ENCODE results near the gene POU3F2.

The POU3F2 gene

DNA sequence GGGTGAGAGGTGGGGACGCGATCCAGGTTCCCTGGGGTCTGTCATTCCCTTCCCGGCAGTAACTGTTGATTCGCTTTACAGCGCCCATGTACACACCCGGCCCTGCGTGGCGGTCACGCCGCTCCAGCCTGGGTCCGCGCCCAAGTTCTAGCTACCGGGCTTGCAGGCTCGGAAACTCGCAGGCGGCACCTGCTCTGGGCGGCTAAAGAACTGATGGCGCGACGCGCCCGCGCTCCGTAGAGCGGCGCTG, 1.4 kb upstream of the POU3F2 start:
- Histone ChIP-seq H3K27ac (peak overlapping the region; percentile 76), H3K36me3 (ENCODE audit: insufficient read depth, low read length) (peaks cover 26% of the 10 kb centered on the region), H3K4me3 (peak overlapping the region; percentile 79), H3K9me3 (ENCODE audit: low read depth, low read length) (peaks cover 13% of the 10 kb centered on the region; the same call in 1 of the 2 replicates), H3K9ac (ENCODE audit: insufficient read length) (peak overlapping the region; percentile 80)
- no peak for DNase-seq (ENCODE audit: low read depth, low spot score)
- TF ChIP-seq FOXP2 (optimal IDR thresholded peaks at IDR 0.05; ENCODE audit: control extremely low read depth, extremely low read length, insufficient read depth) (no peak), EZH2 (IDR thresholded peaks at IDR 0.05) (no peak), POLR2AphosphoS5 (IDR thresholded peaks at IDR 0.05; ENCODE audit: borderline replicate concordance, low read depth, low read length) (no peak)

GRCh38 chr6:98833307-98834059, 891 bp upstream of the POU3F2 start:
- no peak for TF ChIP-seq EZH2 (IDR thresholded peaks at IDR 0.05)
- no peak for TF ChIP-seq FOXP2 (optimal IDR thresholded peaks at IDR 0.05; ENCODE audit: control extremely low read depth, extremely low read length, insufficient read depth)
- TF ChIP-seq POLR2AphosphoS5 (IDR thresholded peaks at IDR 0.05; ENCODE audit: borderline replicate concordance, low read depth, low read length) = no peak
- no peak for DNase-seq (ENCODE audit: low read depth, low spot score)

DNA sequence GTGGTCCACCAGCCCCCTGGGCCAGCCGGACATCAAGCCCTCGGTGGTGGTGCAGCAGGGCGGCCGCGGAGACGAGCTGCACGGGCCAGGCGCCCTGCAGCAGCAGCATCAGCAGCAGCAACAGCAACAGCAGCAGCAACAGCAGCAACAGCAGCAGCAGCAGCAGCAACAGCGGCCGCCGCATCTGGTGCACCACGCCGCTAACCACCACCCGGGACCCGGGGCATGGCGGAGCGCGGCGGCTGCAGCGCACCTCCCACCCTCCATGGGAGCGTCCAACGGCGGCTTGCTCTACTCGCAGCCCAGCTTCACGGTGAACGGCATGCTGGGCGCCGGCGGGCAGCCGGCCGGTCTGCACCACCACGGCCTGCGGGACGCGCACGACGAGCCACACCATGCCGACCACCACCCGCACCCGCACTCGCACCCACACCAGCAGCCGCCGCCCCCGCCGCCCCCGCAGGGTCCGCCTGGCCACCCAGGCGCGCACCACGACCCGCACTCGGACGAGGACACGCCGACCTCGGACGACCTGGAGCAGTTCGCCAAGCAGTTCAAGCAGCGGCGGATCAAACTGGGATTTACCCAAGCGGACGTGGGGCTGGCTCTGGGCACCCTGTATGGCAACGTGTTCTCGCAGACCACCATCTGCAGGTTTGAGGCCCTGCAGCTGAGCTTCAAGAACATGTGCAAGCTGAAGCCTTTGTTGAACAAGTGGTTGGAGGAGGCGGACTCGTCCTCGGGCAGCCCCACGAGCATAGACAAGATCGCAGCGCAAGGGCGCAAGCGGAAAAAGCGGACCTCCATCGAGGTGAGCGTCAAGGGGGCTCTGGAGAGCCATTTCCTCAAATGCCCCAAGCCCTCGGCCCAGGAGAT, 1.0 kb downstream of the POU3F2 start:
- peaks cover 49% of the 10 kb centered on the region for H3K36me3 ChIP-seq (ENCODE audit: insufficient read depth, low read length)
- peak overlapping the region; percentile 98 for H3K9ac ChIP-seq (ENCODE audit: insufficient read length)
- peak overlapping the region; percentile 99 for H3K4me3 ChIP-seq
- peaks cover 13% of the 10 kb centered on the region; the same call in 1 of the 2 replicates for H3K9me3 ChIP-seq (ENCODE audit: low read depth, low read length)
- TF ChIP-seq POLR2AphosphoS5 (IDR thresholded peaks at IDR 0.05; ENCODE audit: borderline replicate concordance, low read depth, low read length) (peak; percentile 12; the same call in 1 of the 2 replicates), FOXP2 (optimal IDR thresholded peaks at IDR 0.05; ENCODE audit: control extremely low read depth, extremely low read length, insufficient read depth) (no peak), EZH2 (IDR thresholded peaks at IDR 0.05) (no peak)
- peak overlapping the region; percentile 99 for H3K27ac ChIP-seq
- no peak for DNase-seq (ENCODE audit: low read depth, low spot score)

More at GRCh38 chr6:98833307-98834059, 891 bp upstream of the POU3F2 start:
- Histone ChIP-seq H3K9ac (ENCODE audit: insufficient read length) (peak overlapping the region; percentile 80), H3K27ac (peak overlapping the region; percentile 76), H3K4me3 (peak overlapping the region; percentile 79), H3K9me3 (ENCODE audit: low read depth, low read length) (peaks cover 13% of the 10 kb centered on the region; the same call in 1 of the 2 replicates), H3K36me3 (ENCODE audit: insufficient read depth, low read length) (peaks cover 31% of the 10 kb centered on the region)

- H3K4me3 ChIP-seq = peak overlapping the region; percentile 99
- peaks cover 13% of the 10 kb centered on the region; the same call in 1 of the 2 replicates for H3K9me3 ChIP-seq (ENCODE audit: low read depth, low read length)
- H3K9ac ChIP-seq (ENCODE audit: insufficient read length) = peak overlapping the region; percentile 98
- peak overlapping the region; percentile 99 for H3K27ac ChIP-seq
- no peak for TF ChIP-seq EZH2 (IDR thresholded peaks at IDR 0.05)
- 0 out of 2 replicates have a peak, but pooled peaks have one; percentile 20 for TF ChIP-seq POLR2AphosphoS5 (IDR thresholded peaks at IDR 0.05; ENCODE audit: borderline replicate concordance, low read depth, low read length)
- H3K36me3 ChIP-seq (ENCODE audit: insufficient read depth, low read length) = peaks cover 58% of the 10 kb centered on the region
- DNase-seq (ENCODE audit: low read depth, low spot score) = no peak
Observed at GRCh38 chr6:98836025-98836961, 1.9 kb downstream of the POU3F2 start.

DNA sequence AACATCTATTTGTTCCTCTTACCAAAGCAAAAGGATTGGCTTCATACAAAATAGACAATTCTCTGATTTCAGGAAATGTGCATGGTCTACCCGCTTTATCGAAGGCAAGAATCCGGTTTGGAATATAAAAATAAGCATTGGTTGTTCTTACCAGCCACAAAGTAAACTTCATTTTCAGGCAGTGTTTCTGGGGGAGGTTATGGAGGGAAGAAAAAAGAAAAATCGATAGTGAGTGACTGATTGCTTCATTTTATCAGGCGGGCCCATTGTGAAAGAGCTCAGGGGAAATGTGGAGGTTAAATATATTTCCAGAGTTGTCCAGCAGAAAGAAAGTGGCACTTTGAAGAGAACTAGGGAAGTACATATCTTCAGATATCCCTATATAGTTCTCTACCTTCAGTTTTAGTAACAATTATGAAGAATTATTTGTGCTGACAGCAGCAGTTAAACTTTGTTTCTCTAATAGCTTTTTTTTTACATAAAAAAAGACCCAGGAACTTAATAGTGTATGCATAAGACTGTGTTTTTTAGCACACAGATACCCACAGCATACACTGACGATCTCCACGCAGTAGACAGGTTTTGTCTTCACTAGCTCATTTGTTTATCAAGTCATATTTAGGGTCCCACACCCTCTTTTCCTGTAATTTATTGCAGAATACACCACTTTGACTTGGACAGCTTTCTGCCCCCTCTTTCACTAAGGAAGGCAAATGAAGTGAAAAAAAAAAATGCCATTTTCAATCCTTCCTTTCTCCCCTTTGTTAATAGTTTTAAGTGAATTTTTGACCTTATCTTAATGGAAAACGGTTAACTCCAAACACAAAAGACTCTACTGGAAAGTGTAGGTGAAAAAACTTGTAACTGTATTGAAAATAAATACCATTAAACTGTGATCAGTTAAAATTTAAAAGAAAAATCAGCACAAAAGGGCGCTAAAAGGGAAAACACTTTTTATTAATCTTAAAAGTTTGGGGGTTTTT, 2.9 kb downstream of the POU3F2 start:
- peak overlapping the region; percentile 99 for H3K27ac ChIP-seq
- peaks cover 67% of the 10 kb centered on the region for H3K36me3 ChIP-seq (ENCODE audit: insufficient read depth, low read length)
- peaks cover 13% of the 10 kb centered on the region; the same call in 1 of the 2 replicates for H3K9me3 ChIP-seq (ENCODE audit: low read depth, low read length)
- H3K9ac ChIP-seq (ENCODE audit: insufficient read length) = peak overlapping the region; percentile 98
- DNase-seq (ENCODE audit: low read depth, low spot score) = no peak
- no peak for TF ChIP-seq EZH2 (IDR thresholded peaks at IDR 0.05)
- no peak for TF ChIP-seq FOXP2 (optimal IDR thresholded peaks at IDR 0.05; ENCODE audit: control extremely low read depth, extremely low read length, insufficient read depth)
- no peak for TF ChIP-seq POLR2AphosphoS5 (IDR thresholded peaks at IDR 0.05; ENCODE audit: borderline replicate concordance, low read depth, low read length)
- peak overlapping the region; percentile 99 for H3K4me3 ChIP-seq

- H3K27ac ChIP-seq = peak overlapping the region; percentile 99
- peak overlapping the region; percentile 99 for H3K4me3 ChIP-seq
- peaks cover 74% of the 10 kb centered on the region for H3K36me3 ChIP-seq (ENCODE audit: insufficient read depth, low read length)
- no peak for DNase-seq (ENCODE audit: low read depth, low spot score)
- peaks cover 13% of the 10 kb centered on the region; the same call in 1 of the 2 replicates for H3K9me3 ChIP-seq (ENCODE audit: low read depth, low read length)
- TF ChIP-seq EZH2 (IDR thresholded peaks at IDR 0.05) = no peak
- peak; percentile 37; the same call in 1 of the 2 replicates for TF ChIP-seq POLR2AphosphoS5 (IDR thresholded peaks at IDR 0.05; ENCODE audit: borderline replicate concordance, low read depth, low read length)
- peak overlapping the region; percentile 98 for H3K9ac ChIP-seq (ENCODE audit: insufficient read length)
Observed at GRCh38 chr6:98838032-98838431, 3.7 kb downstream of the POU3F2 start.

DNA sequence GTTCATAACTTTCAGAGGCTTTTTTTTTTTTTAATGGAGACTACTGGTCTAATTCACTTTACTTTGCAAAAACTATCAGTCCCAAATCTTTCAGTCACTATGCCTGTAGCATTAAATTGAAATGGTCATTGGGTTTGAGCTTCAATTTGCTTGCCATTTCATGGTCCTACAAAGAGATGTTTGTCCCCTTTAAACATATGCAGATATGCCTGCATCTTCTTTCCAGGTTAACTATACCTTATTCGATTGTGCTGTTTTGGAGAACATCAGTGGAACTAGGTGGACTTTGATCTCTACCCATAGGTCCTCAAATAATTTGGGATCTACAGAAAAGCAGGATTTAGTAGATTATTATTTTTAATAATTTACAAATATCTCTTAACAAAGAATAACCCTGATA, 4.6 kb downstream of the POU3F2 start:
- Histone ChIP-seq H3K9ac (ENCODE audit: insufficient read length) (peak overlapping the region; percentile 98), H3K4me3 (peak overlapping the region; percentile 99), H3K9me3 (ENCODE audit: low read depth, low read length) (peaks cover 13% of the 10 kb centered on the region; the same call in 1 of the 2 replicates), H3K36me3 (ENCODE audit: insufficient read depth, low read length) (peaks cover 78% of the 10 kb centered on the region), H3K27ac (peak overlapping the region; percentile 99)
- no peak for TF ChIP-seq FOXP2 (optimal IDR thresholded peaks at IDR 0.05; ENCODE audit: control extremely low read depth, extremely low read length, insufficient read depth)
- 0 out of 2 replicates have a peak, but pooled peaks have one; percentile 6 for TF ChIP-seq POLR2AphosphoS5 (IDR thresholded peaks at IDR 0.05; ENCODE audit: borderline replicate concordance, low read depth, low read length)
- TF ChIP-seq EZH2 (IDR thresholded peaks at IDR 0.05) = no peak
- DNase-seq (ENCODE audit: low read depth, low spot score) = no peak

Data from SK-N-MC (cell line).